Inflammatory macrophage treated with lipopolysaccharide for 4 hours (primary cell): ENCODE results near the gene WRNIP1.
"Not testable (repeated sequence)": the region's sequence is repeated elsewhere in the genome, so short reads cannot be mapped to it uniquely, and the experiment has no call there.

Experiments
- DNase-seq: peaks from one replicate; pipeline ENCODE4 v3.0.0-alpha.2; 2020

Gene WRNIP1

GRCh38 chr6:2790588-2791449, 25.6 kb downstream of the WRNIP1 start:
- peak; percentile 82 for DNase-seq

DNA sequence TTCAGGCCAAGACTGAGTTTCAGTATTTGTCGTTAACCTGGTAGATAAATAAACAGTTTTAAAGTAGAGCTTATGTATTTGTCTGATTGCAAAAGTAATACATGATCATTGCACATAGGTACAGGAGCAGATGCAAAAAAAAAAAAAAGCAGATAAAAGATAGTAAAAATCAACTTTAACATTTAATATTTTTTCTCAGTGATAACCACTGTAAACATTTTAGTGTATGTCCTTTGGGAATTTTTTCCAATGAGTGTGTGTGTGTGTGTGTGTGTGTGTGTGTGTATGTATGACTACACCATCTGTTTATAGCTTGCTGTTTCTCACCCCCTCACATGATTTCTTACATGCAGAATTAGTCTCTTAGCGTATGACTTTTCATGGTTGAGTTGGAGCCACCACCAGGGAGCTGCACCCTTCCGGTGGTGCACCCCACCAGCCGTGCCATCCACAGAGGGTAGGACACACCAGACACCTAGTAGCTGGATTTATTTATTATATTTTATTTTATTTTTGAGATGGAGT, 26.3 kb downstream of the WRNIP1 start:
- peak; percentile 39 for DNase-seq

- peak; percentile 78 for DNase-seq
Measured at GRCh38 chr6:2792330-2793110, 27.3 kb downstream of the WRNIP1 start.

DNA sequence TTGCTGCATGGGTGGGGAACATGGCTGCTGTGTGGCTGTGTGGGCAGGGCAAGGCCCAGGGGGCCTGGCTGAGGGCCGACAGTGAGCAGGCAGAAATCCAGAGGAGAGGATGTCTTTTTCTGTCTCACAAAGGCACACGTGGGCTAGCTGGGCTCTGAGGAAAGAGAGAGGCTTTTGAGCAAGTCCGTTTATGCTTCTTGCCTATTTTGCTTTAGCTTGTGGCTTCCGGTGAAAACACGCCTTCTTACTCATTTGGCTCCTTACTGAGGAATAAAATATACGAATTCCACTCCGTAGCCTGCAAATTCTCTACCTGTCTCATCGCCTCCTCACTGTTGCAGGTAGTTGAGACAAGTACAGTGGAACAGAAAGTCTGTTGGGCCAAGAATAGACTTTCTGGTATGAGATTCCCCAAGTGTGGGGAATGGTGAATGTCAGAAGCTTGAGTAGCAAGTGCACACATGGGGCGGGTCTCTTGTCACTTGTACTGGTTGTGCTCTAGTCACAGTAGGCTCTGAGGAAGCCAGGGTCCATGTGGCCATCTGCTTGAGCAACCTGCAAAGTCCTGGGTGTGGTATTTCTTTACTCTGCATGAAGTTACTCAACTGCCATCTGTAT, 28.4 kb downstream of the WRNIP1 start:
- DNase-seq = peak; percentile 80

- DNase-seq = peak; percentile 66
Measured at GRCh38 chr6:2794171-2794730, 29.1 kb downstream of the WRNIP1 start.

GRCh38 chr6:2795162-2795561, 30.0 kb downstream of the WRNIP1 start:
- no peak for DNase-seq

GRCh38 chr6:2795956-2796355, 30.8 kb downstream of the WRNIP1 start:
- peak; percentile 82 for DNase-seq

- peak; percentile 71 for DNase-seq
Measured at GRCh38 chr6:2796861-2797260, 31.7 kb downstream of the WRNIP1 start.

GRCh38 chr6:2797564-2798031, 32.4 kb downstream of the WRNIP1 start:
- no peak for DNase-seq

- DNase-seq = no peak
Measured at GRCh38 chr6:2798586-2799134, 33.5 kb downstream of the WRNIP1 start.

GRCh38 chr6:2799936-2800527, 34.8 kb downstream of the WRNIP1 start:
- DNase-seq = peak; percentile 61

DNA sequence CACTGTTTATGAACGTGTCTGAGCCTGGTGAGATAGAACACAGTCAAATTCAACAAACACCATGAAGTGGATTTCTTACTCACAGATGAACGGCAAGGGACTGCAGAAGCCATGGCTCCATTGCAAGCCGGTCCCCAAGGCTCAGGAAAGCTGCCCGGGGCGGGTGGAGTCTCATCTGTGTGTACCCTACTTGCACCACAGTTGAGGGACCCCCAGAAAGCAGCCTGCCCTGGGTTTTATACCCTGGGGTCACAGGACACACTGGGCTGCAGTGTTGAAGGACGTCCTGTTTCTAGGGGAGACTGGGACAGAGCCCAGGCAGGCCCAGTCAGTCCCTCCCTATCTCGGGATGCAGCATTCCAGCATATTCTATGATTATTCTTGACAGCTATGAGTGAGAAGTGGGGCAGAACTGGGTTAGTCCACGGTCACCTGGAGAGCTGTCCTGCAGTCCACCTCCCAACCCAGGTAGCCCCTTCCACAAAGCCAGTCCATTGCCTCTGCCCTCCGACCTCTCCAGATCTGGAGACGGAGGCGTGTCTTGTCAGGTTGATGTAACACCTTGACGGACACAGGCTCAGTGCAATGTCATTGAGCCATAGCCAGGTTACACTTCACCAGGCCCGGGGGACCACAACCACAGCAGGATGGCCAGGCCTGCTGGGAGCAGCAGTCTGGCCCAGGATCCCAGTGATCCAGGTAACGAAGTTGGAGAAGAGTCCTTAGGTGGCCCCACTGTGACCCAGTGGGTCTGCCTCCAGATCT, 35.5 kb downstream of the WRNIP1 start:
- DNase-seq = no peak

GRCh38 chr6:2801687-2802086, 36.5 kb downstream of the WRNIP1 start:
- DNase-seq = not testable (repeated sequence)

DNA sequence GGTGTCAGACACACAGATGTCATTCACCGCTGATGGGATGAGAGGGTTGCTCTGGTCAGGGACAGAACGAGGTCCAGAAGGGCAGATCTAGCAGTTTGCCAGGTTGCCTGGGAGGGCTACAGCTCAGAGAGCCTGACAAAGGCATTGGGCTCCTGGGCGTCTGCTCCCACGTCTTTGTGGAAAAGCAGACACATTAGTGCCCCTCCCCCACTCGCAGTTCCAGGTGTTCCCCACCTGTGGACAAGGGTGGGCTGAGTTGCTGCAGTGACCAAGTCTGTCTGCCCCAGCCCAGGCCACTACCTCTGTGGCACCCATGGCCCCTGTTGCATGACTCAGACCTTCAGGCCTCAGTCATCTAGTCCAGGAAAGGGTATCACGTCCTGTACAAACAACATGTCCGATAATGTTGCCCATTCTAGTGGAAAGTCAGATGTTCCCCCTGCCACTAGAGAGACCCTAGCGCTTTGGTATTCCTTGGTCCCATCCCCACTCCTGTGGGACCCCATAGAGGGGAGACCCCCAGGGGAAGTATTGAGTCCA, 37.4 kb downstream of the WRNIP1 start:
- no peak for DNase-seq

DNA sequence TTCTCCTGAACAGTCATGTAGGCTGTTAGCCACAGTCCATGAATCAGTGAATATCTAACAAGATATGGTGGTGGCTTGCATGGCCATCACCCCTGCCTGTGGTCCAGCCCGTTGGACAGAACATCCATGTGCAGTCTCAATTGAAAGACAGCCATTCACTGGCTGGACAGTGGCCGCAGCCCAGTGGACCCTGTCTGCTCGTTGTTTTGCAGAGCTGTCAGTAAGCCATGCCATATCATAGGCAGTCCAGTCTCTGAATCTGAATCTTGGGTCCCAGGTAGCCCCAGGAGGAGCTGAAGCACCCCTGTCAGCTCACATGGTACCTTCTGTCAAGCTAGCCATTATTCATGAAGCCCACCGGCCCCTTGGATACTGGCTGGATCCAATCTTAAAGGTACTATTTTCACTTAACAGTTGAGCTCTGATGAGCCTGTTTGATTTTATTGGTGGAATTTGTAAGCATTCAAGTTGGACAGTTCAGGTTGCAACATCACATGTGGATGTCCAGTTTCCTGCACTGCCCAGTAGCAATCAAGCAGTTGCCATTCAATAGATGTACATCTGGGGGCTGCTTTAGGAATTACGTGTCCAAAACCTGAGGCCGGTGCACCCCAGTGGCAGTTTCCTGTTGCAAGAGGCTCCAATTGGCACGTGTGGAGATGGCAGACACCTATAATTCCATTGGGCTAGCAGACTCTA, 38.7 kb downstream of the WRNIP1 start:
- no peak for DNase-seq

DNA sequence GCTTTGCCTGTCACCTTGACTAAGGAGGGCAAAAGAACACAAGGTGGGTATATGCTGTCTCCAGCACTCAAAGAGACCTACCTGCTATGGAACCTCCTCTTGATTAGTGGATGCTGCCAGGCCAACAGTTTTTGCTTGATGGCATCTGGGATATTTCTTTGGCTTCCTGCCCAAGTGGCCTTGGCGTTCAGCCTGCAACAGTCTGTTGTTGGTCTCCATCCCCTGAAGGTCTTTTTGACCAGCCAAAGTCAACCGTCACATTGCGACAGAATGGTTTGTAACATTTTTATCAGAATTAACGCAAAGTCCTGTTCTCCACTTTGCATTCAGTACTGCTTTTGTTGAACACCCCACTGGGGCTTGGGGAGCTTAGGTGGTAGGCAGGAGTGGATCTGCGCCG, 39.3 kb downstream of the WRNIP1 start:
- DNase-seq = no peak

DNA sequence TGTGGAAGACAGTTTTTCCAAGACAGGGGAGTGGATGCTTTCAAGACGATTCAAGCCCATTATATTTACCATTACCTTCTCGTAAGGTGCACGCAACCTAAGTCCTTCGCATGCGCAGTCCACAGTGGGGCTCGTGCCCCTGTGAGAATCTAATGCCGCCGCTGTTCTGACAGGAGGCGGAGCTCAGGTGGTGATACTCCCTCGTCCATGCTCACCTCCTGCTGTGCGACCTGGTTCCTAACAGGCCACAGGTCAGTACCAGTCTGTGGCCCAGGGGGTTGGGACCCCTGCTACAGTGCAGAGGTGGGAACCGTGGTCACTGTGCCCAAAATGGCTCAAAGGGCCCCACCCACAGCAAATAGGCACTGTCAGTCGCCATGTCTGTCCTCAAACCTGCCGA, 39.8 kb downstream of the WRNIP1 start:
- DNase-seq = no peak

- DNase-seq = no peak
Measured at GRCh38 chr6:2806644-2807043, 41.5 kb downstream of the WRNIP1 start.

DNA sequence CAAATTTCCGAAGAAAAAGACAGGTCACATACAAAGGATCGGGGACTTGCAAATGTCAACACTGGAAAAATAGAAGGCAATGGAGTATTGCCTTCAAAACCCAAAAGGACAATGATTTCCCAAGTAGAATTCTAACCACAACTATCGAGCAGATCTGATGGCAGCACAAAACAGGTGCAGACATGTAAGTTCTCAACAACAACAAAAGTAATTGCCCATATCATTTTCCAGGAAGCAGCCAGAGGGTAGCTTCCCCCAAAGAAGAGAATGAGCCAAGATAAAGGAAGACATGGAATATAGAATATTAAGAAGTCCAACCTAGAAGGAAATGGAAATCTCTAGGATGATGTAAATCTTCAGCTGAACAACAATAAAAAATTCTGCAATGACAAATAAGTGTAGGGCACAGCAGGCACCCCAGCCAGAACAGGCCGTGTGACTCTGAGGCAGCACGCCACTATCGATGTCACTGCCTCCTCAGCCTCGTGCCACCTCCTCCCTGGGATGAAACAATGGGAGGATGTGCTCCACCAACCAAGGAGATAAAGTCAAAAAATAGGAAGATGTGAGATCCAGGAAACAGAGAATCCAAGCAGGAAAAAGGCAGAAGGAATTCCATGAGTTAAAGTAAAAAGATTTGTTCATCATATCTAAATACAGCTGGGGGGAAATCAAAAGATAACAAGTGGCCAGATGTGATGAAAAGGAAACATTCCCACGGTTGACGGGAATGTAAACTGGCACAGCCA, 42.3 kb downstream of the WRNIP1 start:
- DNase-seq = peak; percentile 79

- DNase-seq = no peak
Measured at GRCh38 chr6:2809015-2809414, 43.8 kb downstream of the WRNIP1 start.
